Activated T-helper 9 cell treated with anti-CD3 and anti-CD28 coated beads, Interleukin-2, amount 50 U/mL, for 16 hours (primary cell): ENCODE data around the gene CSNK1D.
"Not testable (repeated sequence)": the region's sequence is repeated elsewhere in the genome, so short reads cannot be mapped to it uniquely, and the experiment has no call there.

Experiments
- DNase-seq: peaks from one replicate; pipeline ENCODE4 v3.0.0-alpha.2; 2020; ENCODE audit warnings: low read depth

Gene CSNK1D

GRCh38 chr17:82193050-82193449 is 80.5 kb downstream of the CSNK1D start:
- not testable (repeated sequence) for DNase-seq
